Right atrium auricular region (tissue), 2 donors: ENCODE measurements around the gene AMBRA1. TPM values are rescaled to one million over a fixed set of nuclear protein-coding genes. Genes with fewer than 3 reads are reported as not detected.

Experiments
- DNase-seq: peaks from one replicate; pipeline ENCODE4 v3.0.0-alpha.2; 2019; ENCODE audit warnings: low spot score
- H3K27ac ChIP-seq, 2 donors: fragments of 200-600 bp; sonication (generic); 1 replicate in 1 of 2; 2 replicates in 1 of 2; pipeline ENCODE4 v1.5.1; 2016 to 2019
- H3K27me3 ChIP-seq, 2 donors: fragments of 200-600 bp; sonication (generic); one replicate each; pipeline versions ENCODE4 v1.5.1 to v1.6.0; 2017 to 2019
- H3K36me3 ChIP-seq: fragments of 200-600 bp; sonication (generic); one replicate; pipeline ENCODE4 v1.5.1; 2016
- H3K4me1 ChIP-seq, 2 donors: fragments of 200-600 bp; sonication (generic); one replicate each; pipeline versions ENCODE4 v1.5.1 to v1.6.0; 2017 to 2019
- H3K4me3 ChIP-seq, 2 donors: fragments of 200-600 bp; sonication (generic); 1 replicate in 1 of 2; 2 replicates in 1 of 2; pipeline ENCODE4 v1.5.1; 2017 to 2019; ENCODE audit warnings: mild to moderate bottlenecking in 1 of 2, moderate library complexity in 1 of 2
- H3K9me3 ChIP-seq, 2 donors: fragments of 200-600 bp; sonication (generic); one replicate each; pipeline ENCODE4 v1.5.1; 2019
- CTCF ChIP-seq, 2 donors: fragments of 200-600 bp; sonication (generic); IDR thresholded peaks; one replicate each; pipeline ENCODE4 v1.5.1; 2019; ENCODE audit warnings: antibody characterized with exemption in 2 of 2
- total RNA-seq, 2 donors: library from RNA; depleted of rRNA; stranded (reverse); fragments of >200 nt; gene quantifications; one replicate each; pipeline ENCODE4 v1.1.0, GENCODE V29; 2016

The AMBRA1 gene
- total RNA-seq, 2 donors from 2014 or later = 16.8 to 22.0 TPM

- Histone ChIP-seq H3K27me3 (no peaks in the 10 kb centered on the region), H3K36me3 (no peaks in the 10 kb centered on the region), H3K9me3 (no peaks in the 10 kb centered on the region), H3K27ac (peak overlapping the region; percentile 88 to 90), H3K4me1 (peaks cover 5 to 76% of the 10 kb centered on the region in 2 donors), H3K4me3 (peak overlapping the region; percentile 38 to 52)
- DNase-seq = peak; percentile 80
- no peak for TF ChIP-seq CTCF (IDR thresholded peaks at IDR 0.05)
Observed at GRCh38 chr11:46361283-46362155, 232.3 kb downstream of the AMBRA1 start.

DNA sequence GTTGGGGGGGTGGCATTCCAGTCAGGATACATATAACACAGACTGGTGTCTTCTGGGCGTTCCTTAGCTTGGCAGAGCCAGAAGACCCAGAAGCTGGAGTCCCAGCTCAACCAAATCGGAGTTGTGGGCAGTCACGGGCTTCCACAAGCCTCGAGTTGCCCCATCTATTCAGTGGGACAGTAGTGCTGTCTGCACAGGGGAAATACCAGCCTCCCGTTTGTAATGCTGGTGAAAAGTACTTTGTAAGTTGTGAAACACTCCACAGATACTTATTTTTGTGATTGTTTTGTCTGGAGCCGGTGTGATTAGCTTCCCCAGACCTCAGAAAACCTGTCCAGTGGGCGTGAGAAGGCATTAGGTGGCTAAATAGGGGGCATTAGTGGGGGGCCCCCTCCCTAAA, 232.9 kb downstream of the AMBRA1 start:
- peaks cover 5 to 69% of the 10 kb centered on the region in 2 donors for H3K4me1 ChIP-seq
- DNase-seq = no peak

DNA sequence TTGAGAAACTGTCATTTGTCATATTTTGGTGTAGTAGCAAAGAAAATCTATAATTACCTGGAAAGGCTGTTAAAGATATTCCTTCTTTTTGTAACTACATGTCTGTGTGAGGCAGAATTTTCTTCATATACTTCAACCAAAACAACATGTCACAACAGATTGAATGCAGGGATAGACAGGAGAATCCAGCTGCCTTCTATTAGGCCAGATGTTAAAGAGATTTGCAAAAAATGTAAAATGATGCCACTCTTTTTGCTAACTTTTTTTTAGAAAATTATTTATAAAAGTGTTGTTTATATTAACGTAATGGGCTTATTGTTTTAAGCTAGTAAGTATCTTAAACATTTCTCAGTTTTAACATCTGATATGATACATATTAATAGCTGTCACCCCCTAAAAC, 233.9 kb downstream of the AMBRA1 start:
- TF ChIP-seq CTCF (IDR thresholded peaks at IDR 0.05) = no peak
- Histone ChIP-seq H3K36me3 (no peaks in the 10 kb centered on the region), H3K27ac (peak overlapping the region; percentile 88 to 90), H3K9me3 (no peaks in the 10 kb centered on the region), H3K27me3 (no peaks in the 10 kb centered on the region), H3K4me1 (peaks cover 5 to 60% of the 10 kb centered on the region in 2 donors), H3K4me3 (no peak overlapping the region)
- DNase-seq = no peak

More for the DNA sequence above, 232.9 kb downstream of the AMBRA1 start:
- TF ChIP-seq CTCF (IDR thresholded peaks at IDR 0.05) = no peak
- no peaks in the 10 kb centered on the region for H3K9me3 ChIP-seq
- peak overlapping the region in 1 of 2 donors; percentile 52 for H3K4me3 ChIP-seq
- no peaks in the 10 kb centered on the region for H3K27me3 ChIP-seq
- peak overlapping the region; percentile 88 to 90 for H3K27ac ChIP-seq
- no peaks in the 10 kb centered on the region for H3K36me3 ChIP-seq

- H3K27ac ChIP-seq = peak overlapping the region; percentile 6 to 20
- TF ChIP-seq CTCF (IDR thresholded peaks at IDR 0.05) = no peak
- H3K4me1 ChIP-seq = peaks cover 0 to 52% of the 10 kb centered on the region in 2 donors
- no peaks in the 10 kb centered on the region for H3K27me3 ChIP-seq
- H3K36me3 ChIP-seq = no peaks in the 10 kb centered on the region
- H3K9me3 ChIP-seq = no peaks in the 10 kb centered on the region
- H3K4me3 ChIP-seq = no peak overlapping the region
- no peak for DNase-seq
Observed at GRCh38 chr11:46357483-46357936, 236.3 kb downstream of the AMBRA1 start.

DNA sequence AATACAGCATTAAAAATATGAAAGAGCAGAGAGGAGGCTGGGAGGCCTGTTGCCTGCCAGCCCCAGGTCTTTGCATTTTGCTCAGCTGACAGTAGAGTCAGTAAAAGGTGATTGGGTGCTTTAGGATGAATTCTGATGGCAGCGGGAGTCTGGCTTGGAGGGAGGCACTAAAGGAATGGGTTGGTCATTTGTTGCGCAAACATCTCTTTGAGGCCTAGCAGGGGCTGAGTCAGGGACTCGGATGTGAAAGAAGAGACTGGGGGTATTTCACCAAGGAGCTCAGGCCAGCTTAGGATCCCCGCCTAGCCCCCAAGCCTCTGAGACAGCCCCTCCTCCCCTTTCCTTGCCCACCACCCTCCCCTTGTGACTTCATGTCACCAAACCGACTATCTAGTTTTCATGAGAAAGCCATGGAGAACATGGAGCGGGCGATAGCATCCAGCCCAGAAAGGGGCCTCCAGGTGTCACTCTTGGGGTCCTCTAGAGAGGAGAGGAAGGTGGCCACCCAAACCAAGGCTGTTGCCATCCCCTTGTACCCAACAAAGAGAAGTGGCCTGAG, 236.8 kb downstream of the AMBRA1 start:
- Histone ChIP-seq H3K36me3 (no peaks in the 10 kb centered on the region), H3K4me1 (peaks cover 0 to 52% of the 10 kb centered on the region in 2 donors), H3K4me3 (no peak overlapping the region), H3K9me3 (no peaks in the 10 kb centered on the region), H3K27ac (no peak overlapping the region), H3K27me3 (no peaks in the 10 kb centered on the region)
- DNase-seq = no peak
- no peak for TF ChIP-seq CTCF (IDR thresholded peaks at IDR 0.05)
